Cerebellar nuclear complex (tissue), 1 donor: Measurements from ENCODE around the gene CDCA5.

Source experiments
- DNase-seq, 2 experiments: peaks; one replicate each; lab custom pipeline; 2025; lab: John Stamatoyannopoulos, UW

CDCA5 gene

GRCh38 chr11:65107078-65107477 is 23.2 kb upstream of the CDCA5 start:
- no peak for DNase-seq

GRCh38 chr11:65104628-65105027 is 20.8 kb upstream of the CDCA5 start:
- DNase-seq = no peak

- DNase-seq = no peak
These were observed 19.6 kb upstream of the CDCA5 start for GRCh38 chr11:65103476-65103875.

- DNase-seq = no peak
These were observed 18.6 kb upstream of the CDCA5 start for GRCh38 chr11:65102142-65103095.

- no peak for DNase-seq
These were observed 17.0 kb upstream of the CDCA5 start for GRCh38 chr11:65100674-65101350.

GRCh38 chr11:65096926-65097325 is 13.1 kb upstream of the CDCA5 start:
- no peak for DNase-seq

- peak in 1 of 2 experiments; percentile 66 for DNase-seq
These were observed 12.3 kb upstream of the CDCA5 start, which contains the start of gene VPS51 for GRCh38 chr11:65095974-65096806. Gene VPS51 (plus strand): TSS chr11:65096214. CDS start chr11:65096251, 37 bp downstream.

GRCh38 chr11:65095427-65095826 is 11.6 kb upstream of the CDCA5 start:
- no peak for DNase-seq

- no peak for DNase-seq
These were observed 6.8 kb upstream of the CDCA5 start for GRCh38 chr11:65090628-65091027.

GRCh38 chr11:65089621-65090020 is 5.8 kb upstream of the CDCA5 start:
- no peak for DNase-seq

GRCh38 chr11:65087827-65088226 is 4.0 kb upstream of the CDCA5 start:
- DNase-seq = no peak

- DNase-seq = no peak
These were observed 3.4 kb upstream of the CDCA5 start for GRCh38 chr11:65087216-65087615.

- no peak for DNase-seq
These were observed 3.0 kb upstream of the CDCA5 start for GRCh38 chr11:65086809-65087208.

- no peak for DNase-seq
These were observed 1.6 kb upstream of the CDCA5 start for GRCh38 chr11:65085446-65085845.

- no peak for DNase-seq
These were observed 947 bp upstream of the CDCA5 start for GRCh38 chr11:65084598-65085375.

- no peak for DNase-seq
These were observed 556 bp downstream of the CDCA5 start for GRCh38 chr11:65083134-65083833.

- DNase-seq = no peak
These were observed 5.0 kb downstream of the CDCA5 start for GRCh38 chr11:65078786-65079342.

GRCh38 chr11:65078151-65078550 is 5.7 kb downstream of the CDCA5 start:
- DNase-seq = no peak

GRCh38 chr11:65077451-65077850 is 6.4 kb downstream of the CDCA5 start:
- no peak for DNase-seq

GRCh38 chr11:65072631-65072966 is 11.2 kb downstream of the CDCA5 start:
- DNase-seq = no peak
